Smooth muscle cell (in vitro differentiated cells): ENCODE data around the gene RNF180. TPM values are rescaled to one million over a fixed set of nuclear protein-coding genes. Genes with fewer than 3 reads are reported as not detected.

Experiments used
- DNase-seq: peaks from one replicate; lab custom pipeline; 2025; ENCODE audit not compliant: unreplicated experiment; lab: John Stamatoyannopoulos, UW
- H2AFZ ChIP-seq: fragments of 200-600 bp; sonication (generic); 2 replicates; pipeline ENCODE4 v1.6.0; 2016; ENCODE audit warnings: antibody characterized with exemption, low read depth, mild to moderate bottlenecking
- H3F3A ChIP-seq: fragments of 200-600 bp; sonication (generic); 2 replicates; pipeline ENCODE4 v1.6.0; 2017; ENCODE audit warnings: antibody characterized with exemption, low read depth
- H3K27ac ChIP-seq: fragments of 200-600 bp; sonication (generic); 2 replicates; pipeline ENCODE4 v1.5.1; 2016; ENCODE audit warnings: low read depth, mild to moderate bottlenecking
- H3K27me3 ChIP-seq: fragments of 200-600 bp; sonication (generic); 2 replicates; pipeline ENCODE4 v1.6.1; 2016; ENCODE audit warnings: low read depth, mild to moderate bottlenecking
- H3K36me3 ChIP-seq: fragments of 200-600 bp; sonication (generic); 2 replicates; pipeline ENCODE4 v1.5.1; 2016; ENCODE audit warnings: low read depth
- H3K4me1 ChIP-seq: fragments of 200-600 bp; sonication (generic); 2 replicates; pipeline ENCODE4 v1.5.1; 2016; ENCODE audit warnings: low read depth
- H3K4me2 ChIP-seq: fragments of 200-600 bp; sonication (generic); 2 replicates; pipeline ENCODE4 v1.6.0; 2016; ENCODE audit warnings: mild to moderate bottlenecking
- H3K4me3 ChIP-seq: fragments of 200-600 bp; sonication (generic); 2 replicates; pipeline ENCODE4 v1.5.1; 2016; ENCODE audit warnings: mild to moderate bottlenecking
- H3K79me2 ChIP-seq: fragments of 200-600 bp; sonication (generic); 2 replicates; pipeline ENCODE4 v1.6.0; 2016; ENCODE audit warnings: low read depth, mild to moderate bottlenecking
- H3K9ac ChIP-seq: fragments of 200-600 bp; sonication (generic); 2 replicates; pipeline ENCODE4 v1.6.0; 2016; ENCODE audit warnings: low read depth
- H3K9me3 ChIP-seq: fragments of 200-600 bp; sonication (generic); replicated peaks from 2 replicates; pipeline ENCODE4 v1.5.1; 2016; ENCODE audit warnings: low read depth
- H4K20me1 ChIP-seq: fragments of 200-600 bp; sonication (generic); 2 replicates; pipeline ENCODE4 v1.6.0; 2016; ENCODE audit warnings: low read depth
- CTCF ChIP-seq: fragments of 200-600 bp; sonication (generic); IDR thresholded peaks from 2 replicates; pipeline ENCODE4 v1.5.1; 2017; ENCODE audit warnings: borderline replicate concordance, mild to moderate bottlenecking, antibody characterized with exemption; ENCODE audit not compliant: insufficient read depth, poor library complexity, severe bottlenecking
- whole genome bisulfite sequencing: methylation state at CpG from one replicate; pipeline ENCODE4 v1.1.7; 2016; ENCODE audit warnings: low lambda C conversion rate; 5-methylcytosine and 5-hydroxymethylcytosine counted together
- polyA plus RNA-seq: library from polyadenylated mRNA; unstranded; fragments of >200 nt; fragmentation: Nextera tagmentation; extraction: Ambion mirVana; gene quantifications from 2 replicates; pipeline ENCODE4 v1.2.1, GENCODE V29; 2016
- total RNA-seq: library from RNA; depleted of rRNA; stranded (reverse); fragments of >200 nt; gene quantifications from 2 replicates; pipeline ENCODE4 v1.2.3, GENCODE V29; 2014

The RNF180 gene
- total and polyA plus RNA-seq, 2 experiments from 2014 or later, result 3.0 to 3.8 TPM

GRCh38 chr5:64333886-64334285, 168.2 kb downstream of the RNF180 start:
- no peaks in the 10 kb centered on the region for H3K27me3 ChIP-seq
- no peak for DNase-seq
- no peak overlapping the region for H3K27ac ChIP-seq
- no peaks in the 10 kb centered on the region for H3F3A ChIP-seq
- no peaks in the 10 kb centered on the region for H3K9me3 ChIP-seq
- H4K20me1 ChIP-seq, result no peaks in the 10 kb centered on the region
- WGBS, result 87% methylated on average over 2 of the region's 2 CpGs
- no peaks in the 10 kb centered on the region for H3K79me2 ChIP-seq
- H3K4me2 ChIP-seq, result no peak overlapping the region
- no peaks in the 10 kb centered on the region for H3K36me3 ChIP-seq
- peaks cover 5% of the 10 kb centered on the region for H3K4me1 ChIP-seq
- H3K4me3 ChIP-seq, result no peak overlapping the region
- no peak overlapping the region for H3K9ac ChIP-seq
- TF ChIP-seq CTCF, result no peak
- H2AFZ ChIP-seq, result no peak overlapping the region

GRCh38 chr5:64339769-64340168, 174.1 kb downstream of the RNF180 start:
- Histone ChIP-seq H2AFZ (no peak overlapping the region), H3K79me2 (no peaks in the 10 kb centered on the region), H3K9me3 (no peaks in the 10 kb centered on the region), H3K4me2 (no peak overlapping the region), H3K4me3 (no peak overlapping the region), H3F3A (no peaks in the 10 kb centered on the region), H3K27ac (no peak overlapping the region), H3K27me3 (no peaks in the 10 kb centered on the region), H3K36me3 (no peaks in the 10 kb centered on the region), H4K20me1 (no peaks in the 10 kb centered on the region), H3K9ac (no peak overlapping the region), H3K4me1 (no peaks in the 10 kb centered on the region)
- no peak for DNase-seq
- TF ChIP-seq CTCF, result no peak
- 54% methylated on average over 1 of the region's 1 CpG for WGBS

- no peak overlapping the region for H3K4me2 ChIP-seq
- H3K4me3 ChIP-seq, result no peak overlapping the region
- no peaks in the 10 kb centered on the region for H3F3A ChIP-seq
- 87% methylated on average over 1 of the region's 1 CpG for WGBS
- H3K9me3 ChIP-seq, result no peaks in the 10 kb centered on the region
- H2AFZ ChIP-seq, result no peak overlapping the region
- no peaks in the 10 kb centered on the region for H4K20me1 ChIP-seq
- H3K79me2 ChIP-seq, result no peaks in the 10 kb centered on the region
- no peaks in the 10 kb centered on the region for H3K36me3 ChIP-seq
- TF ChIP-seq CTCF, result no peak
- no peak overlapping the region for H3K9ac ChIP-seq
- no peak overlapping the region for H3K27ac ChIP-seq
- no peaks in the 10 kb centered on the region for H3K4me1 ChIP-seq
- no peaks in the 10 kb centered on the region for H3K27me3 ChIP-seq
- no peak for DNase-seq
Observed at GRCh38 chr5:64340293-64340692, 174.7 kb downstream of the RNF180 start.

- H3K9me3 ChIP-seq, result no peaks in the 10 kb centered on the region
- no peak overlapping the region for H3K4me2 ChIP-seq
- no peak overlapping the region for H3K27ac ChIP-seq
- no peaks in the 10 kb centered on the region for H3K79me2 ChIP-seq
- H3K36me3 ChIP-seq, result no peaks in the 10 kb centered on the region
- H3K4me1 ChIP-seq, result no peaks in the 10 kb centered on the region
- no peak for TF ChIP-seq CTCF
- no peaks in the 10 kb centered on the region for H4K20me1 ChIP-seq
- no peak overlapping the region for H3K4me3 ChIP-seq
- no peak overlapping the region for H3K9ac ChIP-seq
- no peak for DNase-seq
- no peaks in the 10 kb centered on the region for H3F3A ChIP-seq
- H3K27me3 ChIP-seq, result no peaks in the 10 kb centered on the region
- H2AFZ ChIP-seq, result no peak overlapping the region
- WGBS, result 100% methylated on average over 1 of the region's 1 CpG
Observed at GRCh38 chr5:64341340-64341739, 175.7 kb downstream of the RNF180 start.
